ENCODE results near the gene GON7.

GON7 gene

DNA sequence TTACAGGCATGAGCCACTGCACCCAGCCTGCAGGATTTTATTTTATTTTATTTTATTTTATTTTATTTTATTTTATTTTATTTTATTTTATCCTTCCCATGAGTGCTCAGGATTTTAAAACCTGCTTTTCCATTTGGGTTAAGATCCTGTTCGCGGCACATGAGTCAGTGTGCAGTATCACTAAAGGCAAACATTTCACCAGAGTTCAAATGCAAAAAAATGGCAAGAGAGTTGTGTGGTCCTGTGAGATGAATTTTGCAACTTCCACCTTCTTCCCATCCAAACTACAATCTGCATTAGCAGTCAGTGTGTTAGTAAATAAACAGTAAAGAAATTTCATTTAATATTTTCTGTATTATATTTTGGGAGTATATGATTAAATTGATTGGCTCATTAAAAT, 51.2 kb downstream of the GON7 start:
- DNase-seq, result no peak

GRCh38 chr14:93153121-93153520, 53.7 kb downstream of the GON7 start:
- DNase-seq, result no peak
